Hypothalamus (tissue), 51 donors: ENCODE data around the gene ANKRD52.
"Not testable (repeated sequence)": the region's sequence is repeated elsewhere in the genome, so short reads cannot be mapped to it uniquely, and the experiment has no call there.

Experiments used
- DNase-seq, 51 donors: peaks; one replicate each; lab custom pipeline; 2025; lab: John Stamatoyannopoulos, UW

Gene ANKRD52

GRCh38 chr12:56258068-56258819 lies at the start of gene ANKRD52:
ANKRD52 (minus strand) TSS chr12:56258384; CDS start chr12:56258269, 115 bp downstream.
- DNase-seq, result peak in 50 of 51 donors; percentile 28 to 87 (median 63)

- no peak for DNase-seq
Observed at GRCh38 chr12:56307221-56307965, 49.2 kb upstream of the ANKRD52 start.

- DNase-seq, result no peak
Observed at GRCh38 chr12:56304872-56305590, 46.8 kb upstream of the ANKRD52 start.

- no peak for DNase-seq
Observed at GRCh38 chr12:56304276-56304675, 46.1 kb upstream of the ANKRD52 start.

DNA sequence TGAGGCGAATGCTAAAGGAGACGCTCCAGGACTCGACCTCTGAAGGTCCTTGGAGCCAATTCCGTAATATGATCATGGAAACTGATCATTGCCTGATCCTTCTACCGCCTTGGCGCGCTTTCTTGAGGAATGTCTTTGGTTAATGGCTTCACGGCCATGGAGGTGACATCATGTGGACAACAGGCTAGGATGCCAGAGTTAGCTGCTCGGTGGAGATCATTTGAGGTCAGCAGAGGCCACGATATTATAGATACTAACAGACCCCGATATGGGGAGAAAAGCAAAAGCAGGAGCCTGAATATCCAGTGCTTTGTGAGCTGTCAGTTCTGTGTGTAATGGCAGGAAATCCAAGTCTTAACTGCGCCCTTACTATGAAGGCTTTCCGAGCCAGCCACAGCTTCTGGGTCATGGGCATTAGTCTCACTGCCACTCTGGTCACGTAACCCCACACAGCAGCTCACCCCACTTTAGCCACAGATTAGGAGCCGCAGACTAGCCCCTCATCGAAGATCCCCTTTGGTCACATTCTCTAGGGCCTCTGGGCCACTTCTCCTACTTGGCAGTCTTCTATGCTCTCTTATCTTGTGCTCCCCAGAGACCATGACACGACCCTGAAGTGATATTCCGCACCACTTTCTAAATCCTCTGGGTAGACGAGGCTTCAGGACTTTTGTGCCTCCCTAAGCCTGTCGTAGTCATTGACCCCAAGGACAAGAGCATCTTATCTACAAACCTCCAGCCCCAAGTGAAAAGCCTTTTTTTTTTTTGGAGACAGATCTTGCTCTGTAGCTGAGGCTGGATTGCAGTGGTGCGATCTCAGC lies 42.7 kb upstream of the ANKRD52 start:
- peak in 6 of 51 donors; percentile 23 to 56 (median 40) for DNase-seq

- peak; percentile 42 to 99 (median 95) for DNase-seq
Observed at GRCh38 chr12:56299853-56300643, 41.9 kb upstream of the ANKRD52 start, which contains the start of gene CS. CS (minus strand) TSS chr12:56300330; CDS start chr12:56300201, 129 bp downstream.

- DNase-seq, result peak in 3 of 51 donors; percentile 34 to 61 (median 38)
Observed at GRCh38 chr12:56299308-56299852, 41.2 kb upstream of the ANKRD52 start.

- DNase-seq, result no peak
Observed at GRCh38 chr12:56298828-56299227, 40.6 kb upstream of the ANKRD52 start.

GRCh38 chr12:56297400-56297799 lies 39.2 kb upstream of the ANKRD52 start:
- DNase-seq, result no peak

GRCh38 chr12:56296295-56296694 lies 38.1 kb upstream of the ANKRD52 start:
- no peak for DNase-seq

DNA sequence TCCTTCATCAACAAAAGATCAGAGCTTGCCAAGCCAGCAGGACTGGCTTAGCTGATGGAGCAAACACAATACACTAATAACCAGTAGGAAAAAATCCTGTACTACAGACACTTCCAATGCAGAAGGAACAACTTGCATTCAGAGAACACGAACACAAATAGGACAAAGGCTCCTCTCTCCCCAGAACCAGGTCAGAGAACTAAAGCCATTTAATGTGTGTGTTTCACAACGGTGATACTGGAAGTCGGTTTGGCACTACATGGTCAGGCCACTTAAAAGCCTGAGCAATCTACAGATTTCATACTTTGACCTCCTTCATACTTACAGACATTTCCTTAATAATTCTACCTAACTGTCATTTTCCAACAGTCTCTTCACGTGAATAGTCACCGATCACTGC lies 35.6 kb upstream of the ANKRD52 start:
- DNase-seq, result no peak

DNA sequence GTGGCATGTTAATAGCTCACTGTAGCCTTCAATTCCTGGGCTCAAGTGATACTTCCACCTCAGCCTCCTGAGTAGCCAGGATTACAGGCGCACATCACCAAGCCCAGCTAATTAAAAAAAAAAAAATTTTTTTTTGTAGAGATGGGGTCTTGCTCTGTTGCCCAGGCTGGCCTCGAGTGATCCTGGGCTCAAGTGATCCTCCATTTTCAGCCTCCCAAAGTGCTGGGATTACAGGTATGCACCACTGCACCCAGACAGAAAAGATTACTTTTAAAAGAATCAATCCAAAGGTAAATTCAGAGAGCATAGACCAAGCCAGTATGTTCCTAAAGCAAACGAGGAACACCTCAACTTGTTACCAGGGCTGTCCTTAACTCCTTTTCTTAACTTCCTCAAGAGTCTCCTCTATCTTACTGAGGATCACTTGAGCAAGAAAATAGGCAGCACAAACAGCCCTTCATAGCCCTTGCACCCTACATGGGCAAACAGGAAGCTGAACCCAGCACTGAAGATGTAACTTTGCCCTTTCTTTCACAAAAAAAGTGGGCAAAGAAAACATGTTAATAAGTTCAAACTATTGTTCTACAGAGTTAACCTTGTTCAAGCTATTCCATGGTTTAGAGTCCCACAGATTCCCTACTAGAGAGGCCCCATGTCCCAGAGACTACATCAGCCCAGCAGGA lies 30.7 kb upstream of the ANKRD52 start:
- no peak for DNase-seq

- no peak for DNase-seq
Observed at GRCh38 chr12:56286044-56286830, 28.1 kb upstream of the ANKRD52 start.

- DNase-seq, result not testable (repeated sequence)
Observed at GRCh38 chr12:56284263-56284662, 26.1 kb upstream of the ANKRD52 start.

- DNase-seq, result no peak
Observed at GRCh38 chr12:56282579-56282978, 24.4 kb upstream of the ANKRD52 start.

GRCh38 chr12:56282030-56282429 lies 23.8 kb upstream of the ANKRD52 start:
- DNase-seq, result no peak

DNA sequence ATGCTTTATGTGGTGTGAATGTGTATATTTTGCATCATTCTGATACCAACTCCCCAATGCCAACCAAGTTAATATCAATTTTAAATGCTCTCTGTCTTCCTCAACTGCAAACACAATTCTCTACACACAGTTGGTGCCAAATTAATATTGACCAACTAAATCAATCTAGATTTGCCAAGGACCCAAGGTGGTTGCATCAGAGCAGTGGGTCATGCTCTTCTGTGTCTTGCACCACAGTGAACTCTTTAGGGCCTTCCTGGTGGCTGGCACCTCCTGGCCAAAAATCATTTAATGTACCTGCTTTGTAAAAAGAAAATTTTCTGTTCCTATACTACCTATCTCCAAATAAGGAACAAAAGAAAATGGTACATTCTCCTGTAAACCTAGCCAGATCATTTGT lies 22.7 kb upstream of the ANKRD52 start:
- DNase-seq, result no peak

- DNase-seq, result no peak
Observed at GRCh38 chr12:56278905-56279304, 20.7 kb upstream of the ANKRD52 start.
